OCI-LY7 (cell line): ENCODE measurements around the gene CSF1R. TPM values are rescaled to one million over a fixed set of nuclear protein-coding genes. Genes with fewer than 3 reads are reported as not detected.

Experiments used
- BruUV-seq: library from RNA; stranded (reverse); fragments of 400-500 nt; replicated peaks from 2 replicates; lab custom pipeline; 2021; lab: Mats Ljungman, UMichigan
- CTCF ChIA-PET: fragments of 300-600 bp; sonication (Branson Sonifier 250); formaldehyde crosslinking; loops from one replicate; lab custom pipeline; 2022; ENCODE audit warnings: antibody characterized with exemption; ENCODE audit not compliant: unreplicated experiment; lab: Charles Lee
- POLR2A ChIA-PET: fragments of 300-600 bp; sonication (Branson Sonifier 250); formaldehyde crosslinking; loops from one replicate; lab custom pipeline; 2022; ENCODE audit warnings: antibody characterized with exemption; lab: Charles Lee
- DNase-seq: peaks from one replicate; pipeline ENCODE4 v3.0.0-alpha.2; 2015; ENCODE audit warnings: low spot score
- H2AFZ ChIP-seq: fragments of 200-600 bp; sonication (generic), shearing (Covaris generic); 2 replicates; pipeline ENCODE4 v1.6.1; 2014; ENCODE audit warnings: mild to moderate bottlenecking, antibody characterized with exemption, low read length, moderate library complexity
- H3K27ac ChIP-seq: fragments of 200-600 bp; sonication (generic); 2 replicates; pipeline ENCODE4 v1.5.1; 2014; ENCODE audit warnings: mixed run types, low read depth, mild to moderate bottlenecking, moderate library complexity, low read length, inconsistent platforms; ENCODE audit not compliant: poor library complexity, severe bottlenecking
- H3K36me3 ChIP-seq: fragments of 200-600 bp; sonication (generic); 2 replicates; pipeline ENCODE4 v1.6.1; 2014; ENCODE audit warnings: mild to moderate bottlenecking, antibody characterized with exemption, low read length, moderate library complexity, mixed read lengths; ENCODE audit not compliant: insufficient read depth
- H3K4me1 ChIP-seq: fragments of 200-600 bp; sonication (generic); 2 replicates; pipeline ENCODE4 v1.5.1; 2014; ENCODE audit warnings: mild to moderate bottlenecking, low read length; ENCODE audit not compliant: insufficient read depth, poor library complexity, severe bottlenecking
- H3K4me2 ChIP-seq: fragments of 200-600 bp; sonication (generic); 2 replicates; pipeline ENCODE4 v1.6.1; 2014; ENCODE audit warnings: mild to moderate bottlenecking, low read length
- H3K4me3 ChIP-seq: fragments of 200-600 bp; sonication (generic); 2 replicates; pipeline ENCODE4 v1.5.1; 2014; ENCODE audit warnings: mild to moderate bottlenecking, low read depth, low read length; ENCODE audit not compliant: poor library complexity, severe bottlenecking
- H3K79me2 ChIP-seq: fragments of 200-600 bp; sonication (generic); 2 replicates; pipeline ENCODE4 v1.6.1; 2016; ENCODE audit warnings: low read depth, mild to moderate bottlenecking, low read length, moderate library complexity, mixed read lengths; ENCODE audit not compliant: insufficient read depth
- H3K9me2 ChIP-seq: fragments of 200-600 bp; sonication (generic); 2 replicates; pipeline ENCODE4 v1.6.1; 2016; ENCODE audit warnings: mild to moderate bottlenecking, low read length, mixed read lengths; ENCODE audit not compliant: insufficient read depth
- H3K9me3 ChIP-seq: fragments of 200-600 bp; sonication (generic); 2 replicates; pipeline ENCODE4 v1.6.1; 2014; ENCODE audit warnings: mild to moderate bottlenecking, mixed run types, low read length, mixed read lengths
- H4K20me1 ChIP-seq: fragments of 200-600 bp; sonication (generic); 2 replicates; pipeline ENCODE4 v1.6.1; 2014; ENCODE audit warnings: mild to moderate bottlenecking, antibody characterized with exemption, low read length, moderate library complexity, mixed read lengths; ENCODE audit not compliant: insufficient read depth
- EZH2phosphoT487 ChIP-seq: fragments of 200-600 bp; sonication (generic); IDR thresholded peaks from 2 replicates; pipeline ENCODE4 v1.6.1; 2018; ENCODE audit warnings: low read depth, borderline replicate concordance, mild to moderate bottlenecking, mixed run types, antibody characterized with exemption, low read length, moderate library complexity, mixed read lengths
- intact Hi-C: fragments of 100-400 bp; cut with micrococcal nuclease; formaldehyde crosslinking; loops from one replicate; pipeline ENCODE4 v1.10.0; 2022; ENCODE audit not compliant: unreplicated experiment
- total RNA-seq, 2 experiments: library from RNA; depleted of rRNA in 1 of 2; stranded (reverse); fragments of >200 nt in 1 of 2; shearing (Covaris generic) in 1 of 2; gene quantifications; 2 replicates each; pipeline ENCODE4 v1.2.3, GENCODE V29; 2014 to 2022
- TF ChIP-seq, protein P1 (sequence below): fragments of 200-600 bp; sonication (generic); conservative IDR thresholded peaks from 2 replicates; pipeline ENCODE4 v1.5.1; 2014; ENCODE audit warnings: mild to moderate bottlenecking, antibody characterized with exemption, low read length, moderate library complexity, mixed read lengths

CSF1R gene
- total RNA-seq, 2 experiments from 2014 or later: not detected

DNA sequence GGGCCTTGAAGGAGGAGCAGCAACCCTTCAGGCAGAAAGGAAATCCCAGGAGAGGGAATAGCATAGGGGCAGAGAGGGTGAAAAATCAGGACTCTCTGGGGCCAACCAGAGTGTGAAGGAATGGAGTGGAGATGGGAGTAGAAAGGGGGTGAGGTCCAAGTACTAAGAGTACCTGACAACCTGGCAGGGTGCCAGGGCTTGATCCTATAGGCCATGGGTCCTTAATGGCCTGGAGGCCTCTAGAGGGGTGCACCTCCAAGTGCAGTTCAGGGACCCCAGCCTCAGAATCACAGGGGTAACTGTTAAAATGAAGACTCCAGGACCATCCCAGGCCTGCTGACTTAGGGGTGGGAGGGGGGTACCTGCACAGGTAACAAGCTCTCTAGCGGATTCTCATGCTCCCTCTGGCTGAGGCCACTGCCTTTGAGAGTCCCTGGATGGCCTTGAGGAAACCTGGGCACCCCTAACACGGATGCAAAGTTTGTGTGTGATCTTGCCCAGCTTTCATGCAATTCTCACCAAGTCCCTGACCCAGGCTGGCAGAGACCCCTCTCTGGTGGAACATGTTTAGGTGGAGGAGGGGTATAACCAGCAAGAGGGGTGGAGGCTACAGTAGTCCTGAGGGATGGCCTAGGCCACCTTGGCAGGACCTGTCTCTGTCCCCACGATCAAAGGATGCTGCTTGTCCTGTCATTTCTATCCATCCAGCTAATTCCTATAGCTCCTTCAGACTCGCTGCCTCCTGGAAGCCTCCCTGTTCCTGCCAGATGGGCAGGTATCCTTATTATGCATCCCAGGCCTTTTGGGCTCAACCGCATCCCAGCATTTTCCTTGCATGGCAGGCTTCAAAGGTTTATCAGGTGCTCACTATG is 17.6 kb upstream of the CSF1R start:
- no peak for DNase-seq
- no TSS peak for BruUV-seq
- ChIA-PET CTCF (no interaction called here), POLR2A (interaction anchor here (0.6 kb wide), 1 partner anchor 9 kb away, joined by 3 read pairs; no protein-coding TSS in a partner anchor)
- no peak overlapping the region for H3K4me3 ChIP-seq
- H2AFZ ChIP-seq: no peak overlapping the region
- H4K20me1 ChIP-seq: no peaks in the 10 kb centered on the region
- H3K4me2 ChIP-seq: no peak overlapping the region
- H3K36me3 ChIP-seq: no peaks in the 10 kb centered on the region
- no peaks in the 10 kb centered on the region for H3K9me3 ChIP-seq
- H3K9me2 ChIP-seq: no peaks in the 10 kb centered on the region
- intact Hi-C loops: no loop called here
- no peak overlapping the region for H3K27ac ChIP-seq
- H3K79me2 ChIP-seq: no peaks in the 10 kb centered on the region
- TF ChIP-seq, protein P1, sequence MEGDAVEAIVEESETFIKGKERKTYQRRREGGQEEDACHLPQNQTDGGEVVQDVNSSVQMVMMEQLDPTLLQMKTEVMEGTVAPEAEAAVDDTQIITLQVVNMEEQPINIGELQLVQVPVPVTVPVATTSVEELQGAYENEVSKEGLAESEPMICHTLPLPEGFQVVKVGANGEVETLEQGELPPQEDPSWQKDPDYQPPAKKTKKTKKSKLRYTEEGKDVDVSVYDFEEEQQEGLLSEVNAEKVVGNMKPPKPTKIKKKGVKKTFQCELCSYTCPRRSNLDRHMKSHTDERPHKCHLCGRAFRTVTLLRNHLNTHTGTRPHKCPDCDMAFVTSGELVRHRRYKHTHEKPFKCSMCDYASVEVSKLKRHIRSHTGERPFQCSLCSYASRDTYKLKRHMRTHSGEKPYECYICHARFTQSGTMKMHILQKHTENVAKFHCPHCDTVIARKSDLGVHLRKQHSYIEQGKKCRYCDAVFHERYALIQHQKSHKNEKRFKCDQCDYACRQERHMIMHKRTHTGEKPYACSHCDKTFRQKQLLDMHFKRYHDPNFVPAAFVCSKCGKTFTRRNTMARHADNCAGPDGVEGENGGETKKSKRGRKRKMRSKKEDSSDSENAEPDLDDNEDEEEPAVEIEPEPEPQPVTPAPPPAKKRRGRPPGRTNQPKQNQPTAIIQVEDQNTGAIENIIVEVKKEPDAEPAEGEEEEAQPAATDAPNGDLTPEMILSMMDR: no peak
- TF ChIP-seq EZH2phosphoT487: no peak
- no peaks in the 10 kb centered on the region for H3K4me1 ChIP-seq

DNA sequence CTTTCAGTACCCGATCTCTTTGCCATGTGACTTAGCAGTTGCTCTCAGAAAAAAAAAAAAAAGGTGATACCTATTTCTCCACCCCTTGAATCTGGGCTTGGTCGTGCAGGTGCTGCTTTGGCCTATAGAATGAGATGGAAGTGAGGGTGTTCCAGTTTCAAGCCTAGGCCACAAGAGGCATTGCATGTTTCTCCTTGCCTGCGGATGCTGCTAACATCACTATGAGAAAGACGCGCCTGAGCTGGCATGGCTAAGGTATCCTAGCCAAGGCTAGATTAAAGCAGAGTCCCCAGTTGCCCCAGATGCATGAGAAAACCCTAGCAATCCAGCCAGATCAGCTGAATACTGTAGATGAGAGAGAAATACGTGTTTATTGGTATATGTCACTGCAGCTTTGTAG is 14.7 kb upstream of the CSF1R start:
- no TSS peak for BruUV-seq
- no peak overlapping the region for H2AFZ ChIP-seq
- CTCF ChIA-PET: no interaction called here
- no peak for DNase-seq
- intact Hi-C loops: no loop called here
- H3K9me2 ChIP-seq: no peaks in the 10 kb centered on the region
- H4K20me1 ChIP-seq: no peaks in the 10 kb centered on the region
- no peaks in the 10 kb centered on the region for H3K36me3 ChIP-seq
- no peaks in the 10 kb centered on the region for H3K79me2 ChIP-seq
- no peak overlapping the region for H3K4me2 ChIP-seq
- H3K27ac ChIP-seq: no peak overlapping the region
- H3K4me3 ChIP-seq: no peak overlapping the region
- POLR2A ChIA-PET: interaction anchor here (0.7 to 1.0 kb wide), 3 partner anchors 10 to 262 kb away, joined by 3 to 4 read pairs (median 4); partner anchors contain the start of gene CSF1R
- TF ChIP-seq, protein P1: no peak
- no peak for TF ChIP-seq EZH2phosphoT487
- no peaks in the 10 kb centered on the region for H3K4me1 ChIP-seq
- no peaks in the 10 kb centered on the region for H3K9me3 ChIP-seq

DNA sequence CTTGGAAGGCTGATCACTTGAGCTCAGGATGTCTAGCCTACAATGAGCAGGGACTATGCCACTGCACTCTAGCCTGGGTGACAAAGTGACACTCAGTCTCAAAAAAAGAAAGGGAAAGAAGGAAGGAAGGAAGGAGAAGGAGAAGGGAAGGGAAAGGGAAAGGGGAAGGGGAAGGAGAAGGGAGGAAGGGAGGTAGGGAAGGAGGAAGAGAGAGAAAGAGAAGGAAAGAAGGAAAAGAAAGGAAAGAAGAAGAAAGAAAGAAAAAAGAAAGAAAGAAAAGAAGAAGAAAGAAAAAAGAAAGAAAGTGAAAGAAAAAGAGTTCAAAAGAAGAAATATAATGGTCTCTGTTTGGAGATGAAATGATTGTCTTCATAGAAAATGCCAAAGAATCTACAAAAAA is 10.8 kb upstream of the CSF1R start:
- no peak for TF ChIP-seq EZH2phosphoT487
- TF ChIP-seq, protein P1: no peak
- Histone ChIP-seq H3K79me2 (no peaks in the 10 kb centered on the region), H3K4me2 (no peak overlapping the region), H3K4me1 (no peaks in the 10 kb centered on the region), H2AFZ (no peak overlapping the region), H3K27ac (no peak overlapping the region), H3K9me3 (no peaks in the 10 kb centered on the region), H4K20me1 (no peaks in the 10 kb centered on the region), H3K36me3 (no peaks in the 10 kb centered on the region), H3K9me2 (no peaks in the 10 kb centered on the region), H3K4me3 (no peak overlapping the region)
- no TSS peak for BruUV-seq
- intact Hi-C loops: no loop called here
- ChIA-PET CTCF (no interaction called here), POLR2A (interaction anchor here (0.7 kb wide), 1 partner anchor 728 kb away, joined by 4 read pairs; no protein-coding TSS in a partner anchor)
- DNase-seq: no peak
